HepG2 (cell line): ENCODE results near the gene CCDC9B. TPM values are rescaled to one million over a fixed set of nuclear protein-coding genes. Genes with fewer than 3 reads are reported as not detected.

Experiments used
- ATAC-seq: fragments of 200-7000 bp; cut with Tn5 transposase; 3 replicates; pipeline ENCODE4 v1.9.1; 2020; ENCODE audit warnings: mild to moderate bottlenecking, moderate library complexity
- BruUV-seq: library from RNA; stranded (reverse); fragments of 400-500 nt; replicated peaks from 2 replicates; lab custom pipeline; 2021; lab: Mats Ljungman, UMichigan
- CTCF ChIA-PET: fragments of 300-600 bp; formaldehyde crosslinking; extraction: SDS; loops from one replicate; lab custom pipeline; 2021; ENCODE audit warnings: low total read pairs, inconsistent platforms, low intra/inter-chr PET ratio; lab: Yijun Ruan, JAX
- POLR2A ChIA-PET: fragments of 350-600 bp; sonication (Branson Sonifier 250); formaldehyde crosslinking; loops from one replicate; lab custom pipeline; 2020; ENCODE audit warnings: antibody characterized with exemption, inconsistent platforms; lab: Yijun Ruan, JAX
- DNase-seq: peaks from one replicate; pipeline ENCODE4 v3.0.0-alpha.2; 2015; ENCODE audit warnings: low spot score
- FAIRE-seq: peaks from 3 replicates; lab custom pipeline; 2011; peaks lifted over from hg19 to GRCh38; lab: Jason Lieb, UNC
- H2AFZ ChIP-seq: one replicate; pipeline ENCODE4 v1.6.1; 2011; ENCODE audit warnings: low read length, inconsistent platforms
- H3K27ac ChIP-seq: fragments of 300-600 bp; 3 replicates; pipeline ENCODE4 v1.8.0; 2011; ENCODE audit warnings: mixed run types, mild to moderate bottlenecking, mixed read lengths, low read length, inconsistent platforms; ENCODE audit not compliant: insufficient read depth; ENCODE audit errors: extremely low read length
- H3K27me3 ChIP-seq, 2 experiments: fragments of 200-600 bp in 1 of 2; 2 replicates in 1 of 2; 3 replicates in 1 of 2; pipeline versions ENCODE4 v1.6.0 to v1.8.0; 2011; ENCODE audit warnings: low read length in 2 of 2, mild to moderate bottlenecking in 2 of 2, moderate library complexity in 2 of 2, inconsistent platforms in 1 of 2; ENCODE audit not compliant: insufficient read depth in 2 of 2, control insufficient read depth in 1 of 2
- H3K36me3 ChIP-seq, 2 experiments: fragments of 200-600 bp in 1 of 2; replicated peaks in 1 of 2; 2 replicates in 1 of 2; 3 replicates in 1 of 2; pipeline versions ENCODE4 v1.5.1 to v1.8.0; 2011; ENCODE audit warnings: low read length in 2 of 2, inconsistent platforms in 1 of 2; ENCODE audit not compliant: insufficient read depth in 2 of 2, control insufficient read depth in 1 of 2
- H3K4me1 ChIP-seq: 2 replicates; pipeline ENCODE4 v1.5.1; 2012; ENCODE audit warnings: low read length, inconsistent platforms; ENCODE audit not compliant: insufficient read depth
- H3K4me2 ChIP-seq: 2 replicates; pipeline ENCODE4 v1.6.0; 2011; ENCODE audit warnings: low read depth, low read length, inconsistent platforms
- H3K4me3 ChIP-seq, 3 experiments: fragments of 200-600 bp in 1 of 3; sonication (generic), shearing (Covaris generic) in 1 of 3; replicated peaks in 1 of 3; 2 replicates each; pipeline ENCODE4 v1.5.1; 2011 to 2016; ENCODE audit warnings: low read length in 3 of 3, inconsistent platforms in 2 of 3, low read depth in 2 of 3, mild to moderate bottlenecking in 2 of 3, control low read depth in 1 of 3, mixed read lengths in 1 of 3; ENCODE audit not compliant: insufficient read depth in 1 of 3
- H3K79me2 ChIP-seq: one replicate; pipeline ENCODE4 v1.6.1; 2011; ENCODE audit warnings: low read length, inconsistent platforms; ENCODE audit not compliant: insufficient read depth
- H3K9ac ChIP-seq: 2 replicates; pipeline ENCODE4 v1.6.0; 2011; ENCODE audit warnings: mild to moderate bottlenecking, low read depth, low read length, inconsistent platforms; ENCODE audit not compliant: insufficient read depth
- H3K9me3 ChIP-seq: 2 replicates; pipeline ENCODE4 v1.5.1; 2012; ENCODE audit warnings: mild to moderate bottlenecking, low read length
- H4K20me1 ChIP-seq: 2 replicates; pipeline ENCODE4 v1.6.0; 2011; ENCODE audit warnings: inconsistent platforms, mild to moderate bottlenecking, low read length, moderate library complexity; ENCODE audit not compliant: insufficient read depth
- CHCHD3 ChIP-seq: sonication (generic); formaldehyde crosslinking; IDR thresholded peaks from 2 replicates; pipeline ENCODE4 v1.8.0; 2022; ENCODE audit warnings: mild to moderate bottlenecking, missing genetic modification reagents, moderate library complexity
- DPF2 ChIP-seq: sonication (generic); formaldehyde crosslinking; IDR thresholded peaks from 2 replicates; pipeline ENCODE4 v1.4.0; 2020; ENCODE audit warnings: mild to moderate bottlenecking, low read depth, missing genetic modification reagents, borderline replicate concordance
- FOXK1 ChIP-seq: sonication (generic); formaldehyde crosslinking; IDR thresholded peaks from 2 replicates; pipeline ENCODE4 v1.4.0; 2020; ENCODE audit warnings: low read depth, missing genetic modification reagents, borderline replicate concordance
- PITX1 ChIP-seq: sonication (generic); formaldehyde crosslinking; IDR thresholded peaks from 2 replicates; pipeline ENCODE4 v1.5.1; 2020; ENCODE audit warnings: mild to moderate bottlenecking, missing genetic modification reagents
- STAG1 ChIP-seq: sonication (generic); formaldehyde crosslinking; IDR thresholded peaks from 2 replicates; pipeline ENCODE4 v1.4.0; 2020; ENCODE audit warnings: missing genetic modification reagents
- ZNF547 ChIP-seq: sonication (generic); formaldehyde crosslinking; IDR thresholded peaks from 2 replicates; pipeline ENCODE4 v1.5.1; 2020; ENCODE audit warnings: mild to moderate bottlenecking, missing genetic modification reagents
- WGBS: methylation state at CpG from one replicate; pipeline ENCODE4 v1.1.6; 2017; ENCODE audit warnings: low lambda C conversion rate; 5-methylcytosine and 5-hydroxymethylcytosine counted together
- in situ Hi-C: cut with HindIII; loops from 2 replicates; pipeline ENCODE4 v1.10.0; 2017; ENCODE audit warnings: low pct_unique_long_range_greater_than_20kb; ENCODE audit not compliant: extremely low pct_ligation_motif_present
- intact Hi-C: fragments of 100-400 bp; cut with micrococcal nuclease; formaldehyde crosslinking; loops from one replicate; pipeline ENCODE4 v1.10.0; 2022; ENCODE audit not compliant: unreplicated experiment
- polyA plus RNA-seq, 8 experiments: library from polyadenylated mRNA; depleted of rRNA in 3 of 8; stranded (reverse) in 7 of 8; unstranded in 1 of 8; fragments of >200 nt; fragmentation: Illumina TruSeq in 4 of 8; extraction: Trizol in 4 of 8; gene quantifications; 2 replicates each; pipeline versions ENCODE4 v1.2.1 to v1.2.3, GENCODE V29; 2011 to 2016; ENCODE audit warnings: low read depth in 4 of 8, missing spikeins in 1 of 8, mixed read lengths in 1 of 8; ENCODE audit not compliant: insufficient read depth in 1 of 8
- total RNA-seq, 5 experiments: library from RNA; depleted of rRNA; stranded (reverse); fragments of >200 nt; fragmentation: Illumina TruSeq; extraction: Trizol; gene quantifications; 2 replicates each; pipeline ENCODE4 v1.2.3, GENCODE V29; 2016; ENCODE audit warnings: low read depth in 1 of 5
- TF ChIP-seq, protein P1 (sequence below), 2 experiments: sonication (generic) in 1 of 2; formaldehyde crosslinking in 1 of 2; IDR thresholded peaks; 2 replicates each; pipeline versions ENCODE4 v1.4.0 to v1.6.1; 2018 to 2020; ENCODE audit warnings: missing genetic modification reagents in 2 of 2, borderline replicate concordance in 1 of 2, low read depth in 1 of 2, mild to moderate bottlenecking in 1 of 2, missing biosample characterization in 1 of 2
- TF ChIP-seq, protein P2 (sequence below): sonication (generic); formaldehyde crosslinking; IDR thresholded peaks from 2 replicates; pipeline ENCODE4 v1.4.0; 2020; ENCODE audit warnings: missing genetic modification reagents
- TF ChIP-seq, protein P3 (sequence below): sonication (generic); formaldehyde crosslinking; IDR thresholded peaks from 2 replicates; pipeline ENCODE4 v1.8.1; 2023; ENCODE audit warnings: mild to moderate bottlenecking, missing genetic modification reagents
- TF ChIP-seq, protein P4 (sequence below): sonication (generic); formaldehyde crosslinking; IDR thresholded peaks from 2 replicates; pipeline ENCODE4 v1.5.0; 2020; ENCODE audit warnings: mild to moderate bottlenecking, missing genetic modification reagents
- TF ChIP-seq, protein P5 (sequence below): sonication (generic); formaldehyde crosslinking; IDR thresholded peaks from 2 replicates; pipeline ENCODE4 v1.5.0; 2020; ENCODE audit warnings: missing genetic modification reagents
- TF ChIP-seq, protein P6 (sequence below): sonication (generic); formaldehyde crosslinking; IDR thresholded peaks from 2 replicates; pipeline ENCODE4 v1.4.0; 2020; ENCODE audit warnings: mild to moderate bottlenecking, low read depth, missing genetic modification reagents

The CCDC9B gene
- total and polyA plus RNA-seq, 2 of the 13 experiments (the other 11 are each of a cell fraction or from before 2014, with no cell fraction given): 0.98 to 1.6 TPM

DNA sequence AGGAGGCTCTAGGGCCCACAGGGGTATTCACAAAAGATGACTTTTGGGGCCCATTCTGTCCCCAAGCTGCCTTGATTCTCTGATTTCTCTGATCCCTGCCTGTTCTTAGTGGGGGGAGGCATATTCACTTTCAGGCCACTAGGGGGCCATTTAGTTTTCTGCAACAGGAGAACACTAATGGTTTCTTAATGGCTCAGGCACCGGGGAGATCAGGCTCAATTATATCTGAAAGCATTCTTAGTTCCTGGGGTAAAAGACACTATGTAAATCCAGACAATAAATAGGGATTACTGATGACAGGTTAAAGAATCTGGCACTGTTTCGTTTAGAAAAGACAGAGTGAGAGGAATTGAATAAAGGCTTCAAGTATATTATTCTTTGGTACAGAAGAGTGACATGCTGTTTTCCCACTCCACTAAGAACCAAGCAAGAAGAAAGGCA, 19.8 kb downstream of the CCDC9B start (continued):
- TF ChIP-seq, protein P1, sequence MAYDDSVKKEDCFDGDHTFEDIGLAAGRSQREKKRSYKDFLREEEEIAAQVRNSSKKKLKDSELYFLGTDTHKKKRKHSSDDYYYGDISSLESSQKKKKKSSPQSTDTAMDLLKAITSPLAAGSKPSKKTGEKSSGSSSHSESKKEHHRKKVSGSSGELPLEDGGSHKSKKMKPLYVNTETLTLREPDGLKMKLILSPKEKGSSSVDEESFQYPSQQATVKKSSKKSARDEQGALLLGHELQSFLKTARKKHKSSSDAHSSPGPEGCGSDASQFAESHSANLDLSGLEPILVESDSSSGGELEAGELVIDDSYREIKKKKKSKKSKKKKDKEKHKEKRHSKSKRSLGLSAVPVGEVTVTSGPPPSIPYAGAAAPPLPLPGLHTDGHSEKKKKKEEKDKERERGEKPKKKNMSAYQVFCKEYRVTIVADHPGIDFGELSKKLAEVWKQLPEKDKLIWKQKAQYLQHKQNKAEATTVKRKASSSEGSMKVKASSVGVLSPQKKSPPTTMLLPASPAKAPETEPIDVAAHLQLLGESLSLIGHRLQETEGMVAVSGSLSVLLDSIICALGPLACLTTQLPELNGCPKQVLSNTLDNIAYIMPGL (CRISPR knock-in tag; IDR thresholded peaks at IDR 0.05; ENCODE audit: borderline replicate concordance in 1 of 2, low read depth in 1 of 2): 0 out of 4 replicates have a peak, but pooled peaks of 1 of the 2 experiments have one; percentile 30
- TF ChIP-seq STAG1 (CRISPR knock-in tag): peak; percentile 27

DNA sequence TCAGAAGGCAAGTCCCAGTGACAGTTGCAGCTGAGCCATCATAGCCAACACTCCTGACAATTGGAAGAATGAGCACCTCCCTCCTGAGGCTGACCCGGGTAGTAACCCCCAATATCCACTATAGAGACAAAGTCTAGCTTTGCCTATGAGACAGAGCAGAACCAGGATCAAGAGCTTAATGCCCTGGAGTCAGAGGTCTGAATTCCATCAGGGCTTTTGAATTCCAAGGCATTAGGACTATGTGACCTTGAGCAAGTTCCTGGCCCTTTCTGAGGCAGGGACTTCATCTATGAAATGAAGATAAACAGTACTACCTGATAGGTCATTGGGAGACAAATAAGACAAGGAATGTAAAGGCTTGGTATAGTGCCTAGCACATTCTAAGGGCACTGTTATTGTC, 20.3 kb downstream of the CCDC9B start:
- intact Hi-C loops (loop anchor here (5.0 kb wide), 1 partner anchor 102 kb away; no protein-coding TSS in a partner anchor), in situ Hi-C loops (no loop called here)
- CTCF ChIA-PET: interaction anchor here (1.1 to 4.6 kb wide), 4 partner anchors 18 to 101 kb away, joined by 5 to 19 read pairs (median 10); partner anchors contain the start of gene CCDC9B
- Histone ChIP-seq H3K27me3 (peaks cover under 1 to 11% of the 10 kb centered on the region in 2 experiments; a peak in 2 of 5 replicates), H3K9me3 (no peaks in the 10 kb centered on the region), H4K20me1 (no peaks in the 10 kb centered on the region), H3K4me1 (peaks cover 40% of the 10 kb centered on the region), H2AFZ (no peak overlapping the region), H3K27ac (no peak overlapping the region), H3K9ac (no peak overlapping the region), H3K36me3 (no peaks in the 10 kb centered on the region), H3K4me3 (no peak overlapping the region), H3K79me2 (no peaks in the 10 kb centered on the region), H3K4me2 (no peak overlapping the region)
- FAIRE-seq (no peak), DNase-seq (peak; percentile 29), ATAC-seq (no peak)
- POLR2A ChIA-PET: no interaction called here
- BruUV-seq: no TSS peak
- WGBS: no CpG with 5 or more reads among the region's 1 CpG
- TF ChIP-seq, protein P2, sequence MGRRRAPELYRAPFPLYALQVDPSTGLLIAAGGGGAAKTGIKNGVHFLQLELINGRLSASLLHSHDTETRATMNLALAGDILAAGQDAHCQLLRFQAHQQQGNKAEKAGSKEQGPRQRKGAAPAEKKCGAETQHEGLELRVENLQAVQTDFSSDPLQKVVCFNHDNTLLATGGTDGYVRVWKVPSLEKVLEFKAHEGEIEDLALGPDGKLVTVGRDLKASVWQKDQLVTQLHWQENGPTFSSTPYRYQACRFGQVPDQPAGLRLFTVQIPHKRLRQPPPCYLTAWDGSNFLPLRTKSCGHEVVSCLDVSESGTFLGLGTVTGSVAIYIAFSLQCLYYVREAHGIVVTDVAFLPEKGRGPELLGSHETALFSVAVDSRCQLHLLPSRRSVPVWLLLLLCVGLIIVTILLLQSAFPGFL (CRISPR knock-in tag): no peak
- TF ChIP-seq, protein P3, sequence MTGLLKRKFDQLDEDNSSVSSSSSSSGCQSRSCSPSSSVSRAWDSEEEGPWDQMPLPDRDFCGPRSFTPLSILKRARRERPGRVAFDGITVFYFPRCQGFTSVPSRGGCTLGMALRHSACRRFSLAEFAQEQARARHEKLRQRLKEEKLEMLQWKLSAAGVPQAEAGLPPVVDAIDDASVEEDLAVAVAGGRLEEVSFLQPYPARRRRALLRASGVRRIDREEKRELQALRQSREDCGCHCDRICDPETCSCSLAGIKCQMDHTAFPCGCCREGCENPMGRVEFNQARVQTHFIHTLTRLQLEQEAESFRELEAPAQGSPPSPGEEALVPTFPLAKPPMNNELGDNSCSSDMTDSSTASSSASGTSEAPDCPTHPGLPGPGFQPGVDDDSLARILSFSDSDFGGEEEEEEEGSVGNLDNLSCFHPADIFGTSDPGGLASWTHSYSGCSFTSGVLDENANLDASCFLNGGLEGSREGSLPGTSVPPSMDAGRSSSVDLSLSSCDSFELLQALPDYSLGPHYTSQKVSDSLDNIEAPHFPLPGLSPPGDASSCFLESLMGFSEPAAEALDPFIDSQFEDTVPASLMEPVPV (CRISPR knock-in tag): no peak
- TF ChIP-seq, protein P4, sequence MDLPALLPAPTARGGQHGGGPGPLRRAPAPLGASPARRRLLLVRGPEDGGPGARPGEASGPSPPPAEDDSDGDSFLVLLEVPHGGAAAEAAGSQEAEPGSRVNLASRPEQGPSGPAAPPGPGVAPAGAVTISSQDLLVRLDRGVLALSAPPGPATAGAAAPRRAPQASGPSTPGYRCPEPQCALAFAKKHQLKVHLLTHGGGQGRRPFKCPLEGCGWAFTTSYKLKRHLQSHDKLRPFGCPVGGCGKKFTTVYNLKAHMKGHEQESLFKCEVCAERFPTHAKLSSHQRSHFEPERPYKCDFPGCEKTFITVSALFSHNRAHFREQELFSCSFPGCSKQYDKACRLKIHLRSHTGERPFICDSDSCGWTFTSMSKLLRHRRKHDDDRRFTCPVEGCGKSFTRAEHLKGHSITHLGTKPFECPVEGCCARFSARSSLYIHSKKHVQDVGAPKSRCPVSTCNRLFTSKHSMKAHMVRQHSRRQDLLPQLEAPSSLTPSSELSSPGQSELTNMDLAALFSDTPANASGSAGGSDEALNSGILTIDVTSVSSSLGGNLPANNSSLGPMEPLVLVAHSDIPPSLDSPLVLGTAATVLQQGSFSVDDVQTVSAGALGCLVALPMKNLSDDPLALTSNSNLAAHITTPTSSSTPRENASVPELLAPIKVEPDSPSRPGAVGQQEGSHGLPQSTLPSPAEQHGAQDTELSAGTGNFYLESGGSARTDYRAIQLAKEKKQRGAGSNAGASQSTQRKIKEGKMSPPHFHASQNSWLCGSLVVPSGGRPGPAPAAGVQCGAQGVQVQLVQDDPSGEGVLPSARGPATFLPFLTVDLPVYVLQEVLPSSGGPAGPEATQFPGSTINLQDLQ (CRISPR knock-in tag): no peak
- TF ChIP-seq PITX1 (CRISPR knock-in tag) (no peak), FOXK1 (CRISPR knock-in tag) (no peak), CHCHD3 (no peak), DPF2 (CRISPR knock-in tag) (no peak), ZNF547 (CRISPR knock-in tag) (no peak)
- TF ChIP-seq, protein P5, sequence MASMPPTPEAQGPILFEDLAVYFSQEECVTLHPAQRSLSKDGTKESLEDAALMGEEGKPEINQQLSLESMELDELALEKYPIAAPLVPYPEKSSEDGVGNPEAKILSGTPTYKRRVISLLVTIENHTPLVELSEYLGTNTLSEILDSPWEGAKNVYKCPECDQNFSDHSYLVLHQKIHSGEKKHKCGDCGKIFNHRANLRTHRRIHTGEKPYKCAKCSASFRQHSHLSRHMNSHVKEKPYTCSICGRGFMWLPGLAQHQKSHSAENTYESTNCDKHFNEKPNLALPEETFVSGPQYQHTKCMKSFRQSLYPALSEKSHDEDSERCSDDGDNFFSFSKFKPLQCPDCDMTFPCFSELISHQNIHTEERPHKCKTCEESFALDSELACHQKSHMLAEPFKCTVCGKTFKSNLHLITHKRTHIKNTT (CRISPR knock-in tag): no peak
- TF ChIP-seq, protein P6, sequence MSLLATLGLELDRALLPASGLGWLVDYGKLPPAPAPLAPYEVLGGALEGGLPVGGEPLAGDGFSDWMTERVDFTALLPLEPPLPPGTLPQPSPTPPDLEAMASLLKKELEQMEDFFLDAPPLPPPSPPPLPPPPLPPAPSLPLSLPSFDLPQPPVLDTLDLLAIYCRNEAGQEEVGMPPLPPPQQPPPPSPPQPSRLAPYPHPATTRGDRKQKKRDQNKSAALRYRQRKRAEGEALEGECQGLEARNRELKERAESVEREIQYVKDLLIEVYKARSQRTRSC (CRISPR knock-in tag): no peak
